Naive B cell (primary cell): ENCODE measurements around the gene SLC38A11. TPM values are rescaled to one million over a fixed set of nuclear protein-coding genes. Genes with fewer than 3 reads are reported as not detected.
"Not testable (repeated sequence)": the region's sequence is repeated elsewhere in the genome, so short reads cannot be mapped to it uniquely, and the experiment has no call there.

Experiments used
- ATAC-seq, 2 donors: fragments of 150-1000 bp; cut with Tn5 transposase; 2 replicates each; pipeline ENCODE4 v1.10.0; 2021; ENCODE audit warnings: low read depth in 2 of 2, mild to moderate bottlenecking in 2 of 2, moderate library complexity in 2 of 2
- DNase-seq: peaks from one replicate; pipeline ENCODE4 v3.0.0; 2022
- H3K27ac Mint-ChIP-seq, 6 donors: one replicate each; pipeline ENCODE4 v1.8.0; 2020 to 2022; ENCODE audit warnings: mild to moderate bottlenecking in 6 of 6, mixed read lengths in 6 of 6, moderate library complexity in 5 of 6, inconsistent platforms in 2 of 6
- H3K27me3 Mint-ChIP-seq, 3 donors: one replicate each; pipeline ENCODE4 v1.8.0; 2021 to 2022; ENCODE audit warnings: mixed read lengths in 3 of 3, mild to moderate bottlenecking in 1 of 3
- H3K36me3 Mint-ChIP-seq, 2 donors: one replicate each; pipeline ENCODE4 v1.8.0; 2020 to 2022; ENCODE audit warnings: mixed read lengths in 2 of 2, inconsistent platforms in 1 of 2, mild to moderate bottlenecking in 1 of 2
- H3K4me1 Mint-ChIP-seq, 3 donors: one replicate each; pipeline ENCODE4 v1.8.0; 2020 to 2022; ENCODE audit warnings: mixed read lengths in 3 of 3, inconsistent platforms in 1 of 3, mild to moderate bottlenecking in 1 of 3, moderate library complexity in 1 of 3
- H3K4me3 Mint-ChIP-seq, 8 donors: one replicate each; pipeline ENCODE4 v1.8.0; 2020 to 2022; ENCODE audit warnings: mild to moderate bottlenecking in 8 of 8, mixed read lengths in 8 of 8, moderate library complexity in 8 of 8, inconsistent platforms in 2 of 8
- H3K9me3 Mint-ChIP-seq, 7 donors: one replicate each; pipeline ENCODE4 v1.8.0; 2020 to 2022; ENCODE audit warnings: mixed read lengths in 7 of 7, mild to moderate bottlenecking in 5 of 7, inconsistent platforms in 2 of 7, moderate library complexity in 1 of 7
- polyA plus RNA-seq, 6 donors: library from polyadenylated mRNA; unstranded; fragments of 300-500 nt; fragmentation: Illumina TruSeq; gene quantifications; one replicate each; pipeline ENCODE4 v1.2.3, GENCODE V29; 2021; ENCODE audit warnings: low read depth in 6 of 6

Gene SLC38A11
- polyA plus RNA-seq, 6 donors from 2014 or later = 1.1 to 16.3 (median 9.5) TPM

- ATAC-seq (no peak), DNase-seq (no peak)
- peaks cover 0 to 4% (median 0%) of the 10 kb centered on the region in 7 donors for H3K9me3 Mint-ChIP-seq
- H3K4me1 Mint-ChIP-seq = peaks cover 12 to 26% (median 13%) of the 10 kb centered on the region in 3 donors
- no peaks in the 10 kb centered on the region for H3K27me3 Mint-ChIP-seq
- peak overlapping the region in 1 of 6 donors; percentile 52 for H3K27ac Mint-ChIP-seq
- no peak overlapping the region for H3K4me3 Mint-ChIP-seq
- H3K36me3 Mint-ChIP-seq = peaks cover 0 to 7% of the 10 kb centered on the region in 2 donors
Measured at GRCh38 chr2:164877927-164878326, 77.4 kb downstream of the SLC38A11 start.

GRCh38 chr2:164877169-164877568, 78.2 kb downstream of the SLC38A11 start:
- Mint-ChIP-seq H3K27ac (peak overlapping the region in 4 of 6 donors; percentile 33 to 92 (median 48)), H3K4me3 (peak overlapping the region in 6 of 8 donors; percentile 26 to 77 (median 46)), H3K36me3 (peaks cover 0 to 7% of the 10 kb centered on the region in 2 donors), H3K27me3 (no peaks in the 10 kb centered on the region), H3K4me1 (peaks cover 12 to 23% (median 13%) of the 10 kb centered on the region in 3 donors), H3K9me3 (peaks cover 0 to 4% (median 0%) of the 10 kb centered on the region in 7 donors)
- ATAC-seq (peak; percentile 71 to 74), DNase-seq (peak; percentile 7)

- no peaks in the 10 kb centered on the region for H3K36me3 Mint-ChIP-seq
- H3K27ac Mint-ChIP-seq = peak overlapping the region in 1 of 6 donors; percentile 12
- ATAC-seq = no peak
- no peak for DNase-seq
- H3K4me1 Mint-ChIP-seq = peaks cover 12 to 18% (median 13%) of the 10 kb centered on the region in 3 donors
- no peak overlapping the region for H3K4me3 Mint-ChIP-seq
- no peaks in the 10 kb centered on the region for H3K27me3 Mint-ChIP-seq
- H3K9me3 Mint-ChIP-seq = peaks cover 0 to 4% (median 0%) of the 10 kb centered on the region in 7 donors
Measured at GRCh38 chr2:164875334-164876205, 79.8 kb downstream of the SLC38A11 start.

- Mint-ChIP-seq H3K36me3 (no peaks in the 10 kb centered on the region), H3K27ac (peak overlapping the region in 1 of 6 donors; percentile 39), H3K4me3 (no peak overlapping the region), H3K9me3 (peaks cover 0 to 4% (median 0%) of the 10 kb centered on the region in 7 donors), H3K4me1 (peaks cover 17 to 29% (median 21%) of the 10 kb centered on the region in 3 donors), H3K27me3 (no peaks in the 10 kb centered on the region)
- ATAC-seq = no peak
- no peak for DNase-seq
Measured at GRCh38 chr2:164873210-164873908, 82.0 kb downstream of the SLC38A11 start.

- H3K36me3 Mint-ChIP-seq = no peaks in the 10 kb centered on the region
- DNase-seq (no peak), ATAC-seq (no peak)
- no peak overlapping the region for H3K27ac Mint-ChIP-seq
- H3K4me3 Mint-ChIP-seq = no peak overlapping the region
- H3K27me3 Mint-ChIP-seq = no peaks in the 10 kb centered on the region
- H3K4me1 Mint-ChIP-seq = peaks cover 18 to 32% (median 26%) of the 10 kb centered on the region in 3 donors
- no peaks in the 10 kb centered on the region for H3K9me3 Mint-ChIP-seq
Measured at GRCh38 chr2:164871404-164871803, 83.9 kb downstream of the SLC38A11 start.

DNA sequence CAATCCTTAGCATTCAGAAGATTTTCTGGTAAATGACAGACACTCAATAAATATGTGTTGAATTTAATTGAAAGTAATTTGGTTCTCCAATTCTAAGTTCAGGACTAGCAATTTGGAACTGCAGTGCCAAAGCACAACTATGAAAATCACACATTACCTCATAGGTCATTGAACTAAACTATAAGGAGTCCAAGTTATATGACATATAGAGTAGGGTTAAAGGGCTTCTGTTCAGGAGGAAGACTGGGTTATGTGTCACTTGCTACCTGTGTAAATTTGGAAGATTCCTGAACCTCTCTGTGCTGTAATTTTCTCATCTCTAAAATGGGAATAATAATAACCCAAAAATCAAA, 85.9 kb downstream of the SLC38A11 start:
- ATAC-seq = no peak
- peak overlapping the region in 2 of 6 donors; percentile 44 to 73 for H3K27ac Mint-ChIP-seq
- no peak for DNase-seq
- H3K36me3 Mint-ChIP-seq = no peaks in the 10 kb centered on the region
- H3K4me3 Mint-ChIP-seq = no peak overlapping the region
- no peaks in the 10 kb centered on the region for H3K9me3 Mint-ChIP-seq
- peaks cover 23 to 39% (median 35%) of the 10 kb centered on the region in 3 donors for H3K4me1 Mint-ChIP-seq
- H3K27me3 Mint-ChIP-seq = no peaks in the 10 kb centered on the region

GRCh38 chr2:164868563-164869419, 86.5 kb downstream of the SLC38A11 start:
- Mint-ChIP-seq H3K27me3 (no peaks in the 10 kb centered on the region), H3K36me3 (no peaks in the 10 kb centered on the region), H3K9me3 (no peaks in the 10 kb centered on the region), H3K27ac (peak overlapping the region; percentile 12 to 82 (median 57)), H3K4me1 (peaks cover 23 to 37% (median 35%) of the 10 kb centered on the region in 3 donors), H3K4me3 (no peak overlapping the region)
- ATAC-seq = no peak
- DNase-seq = no peak

- Mint-ChIP-seq H3K4me1 (peaks cover 28 to 42% (median 35%) of the 10 kb centered on the region in 3 donors), H3K27me3 (no peaks in the 10 kb centered on the region), H3K36me3 (peaks cover 0 to 4% of the 10 kb centered on the region in 2 donors), H3K9me3 (no peaks in the 10 kb centered on the region), H3K27ac (peak overlapping the region; percentile 2 to 84 (median 73)), H3K4me3 (peak overlapping the region in 4 of 8 donors; percentile 38 to 65 (median 53))
- DNase-seq (no peak), ATAC-seq (no peak)
Measured at GRCh38 chr2:164867779-164868397, 87.4 kb downstream of the SLC38A11 start.

DNA sequence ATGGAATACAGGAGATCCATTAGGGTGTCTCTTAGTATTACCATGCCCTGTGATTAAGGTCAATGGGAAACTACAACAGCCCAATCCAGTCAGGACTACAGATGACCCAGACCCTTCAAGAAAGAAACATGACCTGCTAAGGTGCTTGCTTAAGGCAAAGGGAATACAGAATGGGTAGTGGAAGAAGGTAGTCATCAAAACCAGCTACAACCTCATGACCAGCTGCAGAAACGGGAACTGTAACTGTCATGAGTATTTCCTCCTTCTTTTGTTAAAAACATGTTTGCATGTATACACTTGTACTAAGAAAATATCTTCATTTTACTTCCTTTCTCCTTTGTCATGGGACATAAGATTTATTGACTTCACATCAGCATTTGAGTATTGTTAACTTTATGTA, 88.9 kb downstream of the SLC38A11 start:
- not testable (repeated sequence) for H3K9me3 Mint-ChIP-seq, H3K36me3 Mint-ChIP-seq, H3K27me3 Mint-ChIP-seq
- peak; percentile 94 to 96 for ATAC-seq
- Mint-ChIP-seq H3K27ac (peak overlapping the region; percentile 18 to 91 (median 84)), H3K4me1 (peaks cover 32 to 42% (median 35%) of the 10 kb centered on the region in 3 donors), H3K4me3 (peak overlapping the region; percentile 1 to 86 (median 56))
- DNase-seq = peak; percentile 64

GRCh38 chr2:164860694-164861042, 94.7 kb downstream of the SLC38A11 start:
- ATAC-seq = no peak
- DNase-seq = no peak
- no peak overlapping the region for H3K27ac Mint-ChIP-seq
- H3K4me1 Mint-ChIP-seq = peaks cover 4 to 15% (median 10%) of the 10 kb centered on the region in 3 donors
- no peaks in the 10 kb centered on the region for H3K27me3 Mint-ChIP-seq
- H3K36me3 Mint-ChIP-seq = peaks cover 8 to 10% of the 10 kb centered on the region in 2 donors
- H3K9me3 Mint-ChIP-seq = peaks cover 0 to 4% (median 0%) of the 10 kb centered on the region in 7 donors
- H3K4me3 Mint-ChIP-seq = no peak overlapping the region

DNA sequence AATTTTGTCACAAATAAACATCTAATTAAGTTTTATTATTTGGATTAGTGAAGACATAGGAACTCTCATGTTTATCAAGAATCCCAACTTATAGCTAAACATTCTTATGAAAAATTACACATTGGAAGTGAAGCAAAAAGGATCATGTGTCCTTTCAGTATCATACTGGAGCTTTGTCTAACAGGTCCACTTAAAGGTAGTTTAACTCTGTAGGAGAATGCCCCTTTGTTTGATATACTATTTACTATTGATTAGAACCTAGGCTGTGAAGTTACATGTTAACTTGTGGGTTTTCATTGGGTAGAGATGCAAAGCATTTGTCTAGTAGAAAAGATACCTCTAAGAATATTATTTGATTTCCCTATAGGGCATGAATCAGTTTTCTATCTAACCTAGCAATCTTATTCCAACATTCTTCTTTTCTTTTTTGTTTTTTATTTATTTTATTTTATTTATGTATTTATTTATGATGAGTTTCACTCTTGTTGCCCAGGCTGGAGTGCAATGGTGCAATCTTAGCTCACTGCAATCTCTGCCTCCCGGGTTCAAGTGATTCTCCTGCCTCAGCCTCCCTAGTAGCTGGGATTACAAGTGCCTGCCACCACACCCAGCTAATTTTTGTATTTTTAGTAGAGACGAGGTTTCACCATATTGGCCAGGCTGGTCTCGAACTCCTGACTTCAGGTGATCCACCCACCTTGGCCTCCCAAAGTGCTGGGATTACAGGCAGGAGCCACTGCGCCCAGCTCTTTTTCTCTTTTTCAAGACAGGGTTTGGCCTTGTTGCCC, 95.2 kb downstream of the SLC38A11 start:
- not testable (repeated sequence) for H3K4me3 Mint-ChIP-seq, DNase-seq, H3K27me3 Mint-ChIP-seq, H3K9me3 Mint-ChIP-seq, ATAC-seq, H3K27ac Mint-ChIP-seq
- Mint-ChIP-seq H3K4me1 (peaks cover 2 to 20% (median 10%) of the 10 kb centered on the region in 3 donors), H3K36me3 (peaks cover 8 to 10% of the 10 kb centered on the region in 2 donors)

DNA sequence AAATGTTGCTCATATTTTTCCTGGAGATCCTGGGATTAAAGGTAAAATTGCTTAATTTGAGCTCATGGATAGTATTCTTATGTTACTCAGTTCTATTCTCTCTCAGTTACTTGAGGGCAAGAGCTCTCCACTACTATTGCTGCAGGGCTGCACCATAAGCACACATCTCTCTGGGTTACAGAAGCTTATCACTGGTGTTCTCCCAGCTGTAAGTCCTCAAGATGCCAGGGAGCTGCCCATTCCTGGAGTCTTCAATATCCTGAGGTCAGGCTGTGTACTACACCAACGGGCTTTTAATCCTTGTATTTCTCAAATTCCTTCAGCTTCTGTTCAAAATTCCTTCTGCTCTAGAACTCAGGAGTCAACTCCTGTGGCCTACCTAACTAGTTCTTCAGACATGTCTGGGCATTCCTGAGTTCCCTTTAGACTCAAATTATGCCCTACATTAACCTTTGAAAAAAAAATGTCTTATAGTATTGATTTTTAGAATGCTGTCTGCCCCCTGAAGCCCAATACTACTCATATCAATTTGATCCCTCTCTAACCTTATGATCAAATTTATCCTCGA, 96.0 kb downstream of the SLC38A11 start:
- no peak for ATAC-seq
- H3K9me3 Mint-ChIP-seq = peaks cover 0 to 4% (median 0%) of the 10 kb centered on the region in 7 donors
- no peak for DNase-seq
- peaks cover 0 to 20% (median 5%) of the 10 kb centered on the region in 3 donors for H3K4me1 Mint-ChIP-seq
- H3K27me3 Mint-ChIP-seq = no peaks in the 10 kb centered on the region
- peak overlapping the region in 1 of 6 donors; percentile 4 for H3K27ac Mint-ChIP-seq
- no peak overlapping the region for H3K4me3 Mint-ChIP-seq
- peaks cover 8 to 10% of the 10 kb centered on the region in 2 donors for H3K36me3 Mint-ChIP-seq
